ENCODE results near the gene MOV10L1.

The MOV10L1 gene

DNA sequence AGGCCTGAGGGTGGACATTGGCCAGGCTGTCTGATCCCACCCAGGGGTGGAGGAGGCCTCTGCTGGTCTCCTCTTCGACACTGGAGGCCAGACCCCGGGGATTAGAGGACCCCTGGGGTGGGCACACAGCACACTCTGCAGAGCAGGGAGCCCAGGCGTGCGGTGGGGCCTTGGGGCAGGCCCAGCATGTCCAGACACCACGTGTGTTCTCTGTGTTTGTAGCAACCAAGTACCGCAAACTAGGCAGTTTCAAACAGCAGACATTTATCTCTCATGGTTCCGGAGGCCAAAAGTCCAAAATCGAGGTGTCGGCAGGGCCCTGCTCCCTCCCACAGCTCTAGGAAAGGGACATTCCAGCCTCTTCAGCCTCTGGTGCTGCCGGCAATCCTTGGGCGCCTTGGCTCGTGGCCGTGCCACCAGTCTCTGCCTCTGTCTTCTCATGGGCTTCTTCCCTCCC is 82.2 kb downstream of the MOV10L1 start:
- no peak for TF ChIP-seq YY1 (IDR thresholded peaks at IDR 0.05; ENCODE audit: low read depth)
- TF ChIP-seq CREB1 (IDR thresholded peaks at IDR 0.05; ENCODE audit: low read depth), result no peak
- TF ChIP-seq TAF1 (IDR thresholded peaks at IDR 0.05; ENCODE audit: low read depth), result no peak

GRCh38 chr22:50173311-50173982 is 83.6 kb downstream of the MOV10L1 start:
- TF ChIP-seq RAD21 (IDR thresholded peaks at IDR 0.05; ENCODE audit: low read depth), result no peak
- no peak for TF ChIP-seq MAX (IDR thresholded peaks at IDR 0.05)
- TF ChIP-seq CREB1 (IDR thresholded peaks at IDR 0.05; ENCODE audit: low read depth), result no peak

- TF ChIP-seq CREB1 (IDR thresholded peaks at IDR 0.05; ENCODE audit: low read depth), result no peak
- TF ChIP-seq YY1 (IDR thresholded peaks at IDR 0.05; ENCODE audit: low read depth), result no peak
These were observed 84.2 kb downstream of the MOV10L1 start for GRCh38 chr22:50173983-50174355.

DNA sequence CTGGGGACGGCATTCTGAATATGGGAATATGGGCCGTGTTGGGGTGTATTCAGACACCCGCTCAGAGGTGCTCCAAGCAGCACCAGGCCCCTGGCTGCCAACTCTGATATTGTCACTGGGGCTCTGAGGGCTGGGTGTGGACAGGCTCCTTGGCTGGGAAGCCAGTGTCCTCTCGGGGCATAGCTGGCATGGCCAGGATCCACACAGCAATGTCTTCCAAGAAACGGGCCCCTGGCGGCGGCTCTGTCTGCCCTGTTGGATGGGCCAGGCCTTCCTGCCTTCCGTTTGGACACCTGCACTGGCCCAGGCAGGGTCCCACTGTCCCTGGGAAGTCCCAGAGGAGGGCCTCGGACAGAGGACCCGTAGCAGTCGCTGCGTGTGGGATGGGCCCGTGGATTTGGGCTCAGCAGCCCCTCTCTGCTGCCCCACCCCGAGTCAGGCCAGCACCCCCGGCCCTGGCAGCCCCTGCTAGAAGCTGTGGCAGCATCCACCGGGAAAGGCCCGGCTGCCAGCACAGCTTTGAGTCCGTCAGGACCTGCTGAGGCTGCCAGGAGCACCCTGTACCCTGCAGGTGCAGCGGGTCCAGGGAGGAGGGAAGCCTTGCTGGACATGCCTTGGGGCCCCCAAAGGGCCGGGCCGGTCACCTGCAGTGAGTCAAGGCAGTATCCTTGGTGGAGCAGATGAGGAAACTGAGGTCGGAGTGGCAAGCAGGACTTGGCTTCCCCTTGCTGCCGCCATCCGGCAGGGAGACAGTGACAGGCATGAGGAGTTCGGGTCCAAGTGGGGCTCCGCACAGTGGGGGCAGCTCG is 84.8 kb downstream of the MOV10L1 start:
- TF ChIP-seq CEBPB (IDR thresholded peaks at IDR 0.05) (no peak), YY1 (IDR thresholded peaks at IDR 0.05; ENCODE audit: low read depth) (no peak), CREB1 (IDR thresholded peaks at IDR 0.05; ENCODE audit: low read depth) (no peak), TEAD4 (IDR thresholded peaks at IDR 0.05) (no peak), RAD21 (IDR thresholded peaks at IDR 0.05; ENCODE audit: low read depth) (no peak), EP300 (IDR thresholded peaks at IDR 0.05; ENCODE audit: borderline replicate concordance) (no peak), REST (IDR thresholded peaks at IDR 0.05; ENCODE audit: low read depth) (no peak), NFIC (IDR thresholded peaks at IDR 0.05) (no peak), EGR1 (IDR thresholded peaks at IDR 0.05) (no peak), MAX (IDR thresholded peaks at IDR 0.05) (no peak), FOXM1 (IDR thresholded peaks at IDR 0.05; ENCODE audit: borderline replicate concordance, low read depth) (no peak), ZBTB7A (IDR thresholded peaks at IDR 0.05; ENCODE audit: low read depth) (no peak), TCF12 (IDR thresholded peaks at IDR 0.05; ENCODE audit: low read depth) (no peak), TAF1 (IDR thresholded peaks at IDR 0.05; ENCODE audit: low read depth) (no peak)
- TF ChIP-seq, protein P1, sequence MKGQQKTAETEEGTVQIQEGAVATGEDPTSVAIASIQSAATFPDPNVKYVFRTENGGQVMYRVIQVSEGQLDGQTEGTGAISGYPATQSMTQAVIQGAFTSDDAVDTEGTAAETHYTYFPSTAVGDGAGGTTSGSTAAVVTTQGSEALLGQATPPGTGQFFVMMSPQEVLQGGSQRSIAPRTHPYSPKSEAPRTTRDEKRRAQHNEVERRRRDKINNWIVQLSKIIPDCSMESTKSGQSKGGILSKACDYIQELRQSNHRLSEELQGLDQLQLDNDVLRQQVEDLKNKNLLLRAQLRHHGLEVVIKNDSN (IDR thresholded peaks at IDR 0.05), result no peak

DNA sequence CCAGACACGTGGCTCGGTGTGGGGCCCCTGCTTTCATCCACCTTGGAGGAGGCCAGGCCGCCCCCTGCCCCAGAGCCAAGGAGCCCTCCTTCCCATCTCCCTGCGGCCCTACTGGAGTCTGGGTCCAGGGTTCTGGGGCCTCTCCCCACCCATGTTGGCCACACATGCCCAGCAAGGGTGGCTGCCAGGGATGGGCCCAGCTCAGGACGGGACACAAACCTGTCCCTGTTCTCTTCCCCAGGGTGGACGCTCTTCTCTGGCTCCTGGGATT is 85.3 kb downstream of the MOV10L1 start:
- TF ChIP-seq REST (IDR thresholded peaks at IDR 0.05; ENCODE audit: low read depth), result no peak
- no peak for TF ChIP-seq RAD21 (IDR thresholded peaks at IDR 0.05; ENCODE audit: low read depth)
- TF ChIP-seq MAX (IDR thresholded peaks at IDR 0.05), result no peak
- no peak for TF ChIP-seq ZBTB7A (IDR thresholded peaks at IDR 0.05; ENCODE audit: low read depth)
- no peak for TF ChIP-seq YY1 (IDR thresholded peaks at IDR 0.05; ENCODE audit: low read depth)
- TF ChIP-seq CREB1 (IDR thresholded peaks at IDR 0.05; ENCODE audit: low read depth), result no peak
- no peak for TF ChIP-seq FOXM1 (IDR thresholded peaks at IDR 0.05; ENCODE audit: borderline replicate concordance, low read depth)
- TF ChIP-seq, protein P1 (IDR thresholded peaks at IDR 0.05), result no peak
- TF ChIP-seq NFIC (IDR thresholded peaks at IDR 0.05), result no peak
- no peak for TF ChIP-seq EP300 (IDR thresholded peaks at IDR 0.05; ENCODE audit: borderline replicate concordance)
- TF ChIP-seq TCF12 (IDR thresholded peaks at IDR 0.05; ENCODE audit: low read depth), result no peak
- no peak for TF ChIP-seq CEBPB (IDR thresholded peaks at IDR 0.05)
- TF ChIP-seq EGR1 (IDR thresholded peaks at IDR 0.05), result no peak
- TF ChIP-seq TAF1 (IDR thresholded peaks at IDR 0.05; ENCODE audit: low read depth), result no peak
- TF ChIP-seq TEAD4 (IDR thresholded peaks at IDR 0.05), result no peak
